Stromal cell of bone marrow (primary cell): ENCODE results near the gene RNLS.
A peak's percentile ranks its signal among the peaks of the same experiment; 100 is the strongest.
"Not testable (repeated sequence)": the region's sequence is repeated elsewhere in the genome, so short reads cannot be mapped to it uniquely, and the experiment has no call there.

ENCODE experiments used
- DNase-seq: peaks from one replicate; pipeline ENCODE4 v3.0.0-alpha.2; 2012; ENCODE audit warnings: low read depth

Gene RNLS

DNA sequence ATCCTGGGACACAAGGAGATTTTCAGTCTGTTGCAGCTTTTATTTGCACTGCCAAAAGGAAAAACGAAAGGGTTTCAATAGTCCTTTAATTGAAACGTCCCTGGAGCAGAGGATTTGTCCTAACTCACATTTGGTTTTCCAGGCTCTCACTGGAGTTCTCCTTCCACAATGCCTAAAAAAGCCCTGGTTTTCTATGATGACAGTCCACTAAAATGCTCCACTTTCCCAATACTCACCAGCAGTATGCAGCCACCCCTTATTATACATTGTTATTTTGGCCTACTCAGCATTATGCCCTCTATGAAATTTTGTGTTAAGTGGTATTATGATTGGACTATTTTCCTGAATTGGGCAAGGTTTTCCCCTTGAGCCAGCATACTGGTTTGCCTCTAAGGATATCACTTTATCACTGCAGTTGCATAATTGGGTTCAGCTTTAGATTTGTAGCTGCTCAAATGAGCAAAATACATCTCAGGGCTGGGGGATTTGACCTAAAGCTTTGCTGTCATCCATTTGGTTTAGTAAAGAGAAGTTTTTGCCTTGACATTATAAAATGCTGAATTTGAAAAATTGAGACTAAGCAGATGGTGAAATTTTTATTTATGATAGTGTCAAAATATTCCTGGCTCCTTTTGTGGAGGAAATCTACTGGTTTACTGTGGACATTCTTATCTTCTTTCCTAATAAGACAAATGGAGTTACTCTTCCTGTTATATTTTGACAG, 239.2 kb downstream of the RNLS start:
- peak; percentile 67 for DNase-seq

DNA sequence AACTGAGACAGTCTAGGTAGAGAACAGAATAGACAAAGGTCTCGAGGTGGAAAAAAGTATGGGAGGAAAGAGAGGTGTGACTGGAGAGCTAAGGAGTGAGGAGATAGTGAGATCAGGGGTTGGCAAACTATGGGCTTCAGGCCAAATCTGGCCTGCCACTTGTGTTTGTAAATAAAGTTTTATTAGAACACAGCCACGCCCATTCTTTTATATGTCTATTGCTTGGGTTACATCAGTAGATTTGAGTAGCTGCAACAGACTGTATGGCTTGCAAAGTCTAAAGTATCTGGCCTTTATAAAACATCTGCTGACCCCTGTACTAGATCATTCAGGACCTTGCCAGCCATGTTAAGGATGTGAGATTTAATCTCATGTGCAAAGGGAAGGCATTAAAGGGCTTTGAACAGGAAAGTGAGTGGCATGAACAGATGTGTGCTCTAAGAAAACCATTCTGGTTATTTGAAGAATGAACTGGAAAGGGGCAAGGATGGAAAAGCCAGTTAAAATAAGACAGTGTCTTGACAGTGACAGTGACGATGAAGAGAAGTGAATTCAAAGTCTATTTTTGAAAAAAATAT, 240.3 kb downstream of the RNLS start:
- no peak for DNase-seq

DNA sequence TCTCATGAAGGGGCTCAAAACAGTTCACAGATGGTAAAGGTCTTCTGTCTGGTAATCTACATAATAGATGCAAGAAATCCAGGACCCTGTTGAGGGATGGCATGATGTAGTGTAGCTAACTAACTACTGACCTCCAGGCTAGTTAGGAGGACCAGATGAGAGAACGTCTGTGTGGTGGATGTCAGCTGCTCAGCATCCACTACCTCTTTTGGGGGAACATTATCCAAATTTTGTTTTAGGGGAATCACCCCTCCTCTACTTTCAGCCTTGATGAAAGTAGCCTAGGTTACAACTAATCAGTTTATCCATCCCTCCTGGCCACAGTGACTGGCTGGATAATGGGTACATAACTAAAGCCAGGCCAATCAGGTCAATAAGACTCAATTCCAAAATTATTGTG, 246.0 kb downstream of the RNLS start:
- no peak for DNase-seq

DNA sequence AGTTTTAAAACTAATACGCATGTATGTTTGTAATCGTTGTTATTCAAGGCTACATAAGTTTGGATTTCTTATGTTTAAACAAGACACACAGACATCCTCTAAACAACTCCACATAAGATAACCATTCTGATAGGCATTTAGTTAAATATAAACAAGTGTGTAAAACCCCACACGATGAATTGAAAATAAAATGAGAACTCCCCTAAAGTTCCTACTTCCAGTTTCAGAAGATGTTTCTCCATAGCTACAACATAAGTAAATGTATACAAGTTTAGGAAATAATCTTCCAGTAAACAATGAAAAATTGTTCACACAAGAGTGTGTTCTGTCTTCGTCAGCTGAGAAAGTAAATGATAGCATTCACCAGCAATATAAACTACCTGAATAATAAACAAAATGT, 246.8 kb downstream of the RNLS start:
- DNase-seq, result no peak

DNA sequence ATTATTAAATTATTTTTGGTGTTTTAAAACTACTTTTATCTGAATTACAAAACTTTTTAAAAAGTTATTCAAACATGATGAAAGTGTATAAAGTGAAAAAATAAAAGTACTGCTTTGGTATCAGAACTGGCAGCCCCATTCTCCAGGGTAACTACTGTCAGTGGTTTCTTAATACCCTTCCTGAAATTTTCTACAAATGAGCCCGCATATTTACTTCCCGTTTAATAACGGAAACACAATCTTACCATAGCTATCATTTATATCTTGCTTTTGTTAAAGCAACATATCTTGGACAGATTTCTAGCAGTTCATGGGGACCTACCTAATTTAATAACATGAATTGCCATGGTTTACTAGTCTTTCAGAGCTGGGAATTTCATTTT, 249.9 kb downstream of the RNLS start:
- no peak for DNase-seq

DNA sequence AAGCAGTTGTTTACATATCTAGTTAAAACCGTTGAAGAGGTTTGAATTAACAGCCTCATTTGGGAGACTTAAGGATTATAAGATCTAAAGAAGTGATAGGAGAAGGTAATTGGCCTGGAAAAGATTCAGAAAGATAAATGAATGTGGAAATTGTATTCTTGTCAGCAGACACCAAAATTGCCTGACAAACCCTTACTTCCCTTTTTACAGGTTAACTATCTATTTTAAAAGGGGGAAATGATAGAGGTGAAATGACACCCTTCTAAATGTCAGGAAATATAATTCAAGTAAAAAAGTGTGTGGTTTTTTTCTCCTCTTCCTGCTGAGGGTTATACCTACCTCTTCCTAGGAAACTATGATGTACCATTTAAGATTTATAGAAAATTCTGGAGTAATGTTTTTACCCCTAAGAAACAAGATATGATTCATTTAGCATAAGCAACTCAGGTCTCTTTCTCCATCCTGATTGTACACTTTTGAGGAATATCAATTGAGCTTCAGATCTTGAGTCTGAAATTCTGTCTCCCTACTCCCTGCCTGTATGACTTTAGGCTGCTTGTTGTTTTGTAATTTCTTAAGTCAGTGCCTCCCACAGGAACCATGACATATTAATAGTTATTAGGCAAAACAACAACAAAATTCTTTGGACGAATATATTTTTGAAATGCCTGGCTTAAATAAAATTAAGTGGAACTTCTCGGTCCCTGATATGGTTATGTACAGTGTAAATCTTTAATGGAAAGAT, 250.4 kb downstream of the RNLS start:
- DNase-seq, result no peak

DNA sequence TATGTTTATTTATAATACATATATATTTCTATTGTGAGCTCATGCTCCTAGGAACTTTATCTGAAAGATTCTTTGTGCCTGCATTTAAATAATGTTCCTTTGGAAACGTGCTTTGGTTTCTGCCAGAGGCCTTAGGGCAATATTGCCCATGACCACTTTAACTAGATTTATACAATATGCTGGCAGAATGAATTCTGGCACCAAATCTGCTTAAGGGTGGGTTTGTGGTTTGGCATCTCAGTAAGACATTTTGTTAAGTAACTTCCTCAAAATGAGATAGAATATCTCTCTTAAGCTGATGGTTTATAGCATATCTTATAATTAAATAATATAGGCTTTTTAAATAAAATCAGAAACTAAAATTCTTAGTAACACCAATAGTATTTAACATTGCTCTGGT, 252.9 kb downstream of the RNLS start:
- no peak for DNase-seq

DNA sequence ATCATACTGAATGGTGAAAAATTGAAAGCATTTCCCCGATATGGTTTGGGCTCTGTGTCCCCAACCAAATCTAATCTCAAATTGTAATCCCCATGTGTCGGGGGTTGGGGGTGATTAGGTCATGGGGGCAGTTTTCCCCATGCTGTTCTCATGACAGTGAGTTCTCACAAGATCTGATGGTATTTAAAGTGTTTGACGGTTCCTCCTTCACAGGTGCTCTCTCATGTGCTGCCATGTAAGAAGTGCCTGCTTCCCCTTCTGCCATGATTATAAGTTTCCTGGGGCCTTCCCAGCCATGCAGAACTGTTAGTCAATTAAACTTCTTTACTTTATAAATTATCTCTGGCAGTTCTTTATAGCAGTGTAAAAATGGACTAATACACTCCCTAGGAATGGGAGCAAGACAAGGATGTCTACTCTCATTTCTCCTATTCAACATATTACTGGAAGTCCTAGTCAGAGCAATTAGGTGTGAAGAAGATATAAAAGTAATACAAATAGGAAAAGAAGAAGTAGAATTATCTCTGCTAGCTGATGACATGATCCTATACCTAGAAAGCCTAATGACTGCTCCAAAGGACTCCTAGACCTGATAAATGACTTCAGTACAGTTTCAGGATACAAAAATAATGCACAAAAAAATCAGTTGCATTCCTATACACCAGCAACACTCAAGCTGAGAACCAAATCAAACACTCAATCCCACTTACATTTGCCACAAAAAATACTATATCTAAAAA, 260.6 kb downstream of the RNLS start:
- no peak for DNase-seq

DNA sequence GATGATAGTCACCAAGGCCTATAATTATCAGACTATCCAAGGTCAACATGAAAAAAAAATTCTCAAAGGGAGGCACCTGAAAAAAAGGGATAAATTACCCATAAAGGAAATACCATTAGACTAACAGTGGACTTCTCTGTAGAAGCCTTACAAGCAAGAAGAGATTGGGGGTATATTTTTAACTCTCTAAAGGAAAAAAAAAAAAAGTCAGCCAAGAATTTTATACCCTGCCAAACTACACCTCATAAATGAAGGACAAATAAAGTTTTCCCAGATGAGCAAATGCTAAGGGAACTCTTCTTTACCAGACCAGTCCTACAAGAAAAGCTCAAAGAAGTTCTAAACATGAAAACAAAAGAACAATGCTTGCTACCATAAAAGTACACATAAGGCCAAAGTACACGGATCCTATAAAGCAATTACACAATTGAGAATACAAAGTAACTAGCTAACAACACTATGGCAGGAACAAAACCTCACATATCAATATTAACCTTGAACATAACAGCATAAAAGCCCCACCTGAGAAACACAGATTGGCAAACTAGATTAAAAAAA, 263.1 kb downstream of the RNLS start:
- DNase-seq, result no peak

DNA sequence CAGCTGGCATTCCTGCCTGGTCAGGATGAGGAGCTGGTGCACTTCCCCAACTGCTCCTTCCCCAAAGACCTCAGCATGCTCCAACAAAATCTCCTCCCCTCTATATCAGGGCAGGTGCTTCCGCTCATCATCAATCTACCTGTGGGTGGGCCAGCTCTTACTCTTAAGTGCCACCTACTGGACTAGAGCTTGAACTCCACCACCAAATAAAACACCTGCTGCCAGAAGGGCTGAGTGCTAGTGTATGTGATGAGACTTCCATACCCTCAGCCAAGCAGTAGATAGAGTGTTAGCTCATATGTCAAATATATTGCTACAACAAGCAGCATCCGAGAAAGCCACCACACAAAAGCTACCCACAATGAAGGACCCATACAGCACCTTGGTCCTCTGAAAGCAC, 264.3 kb downstream of the RNLS start:
- no peak for DNase-seq

DNA sequence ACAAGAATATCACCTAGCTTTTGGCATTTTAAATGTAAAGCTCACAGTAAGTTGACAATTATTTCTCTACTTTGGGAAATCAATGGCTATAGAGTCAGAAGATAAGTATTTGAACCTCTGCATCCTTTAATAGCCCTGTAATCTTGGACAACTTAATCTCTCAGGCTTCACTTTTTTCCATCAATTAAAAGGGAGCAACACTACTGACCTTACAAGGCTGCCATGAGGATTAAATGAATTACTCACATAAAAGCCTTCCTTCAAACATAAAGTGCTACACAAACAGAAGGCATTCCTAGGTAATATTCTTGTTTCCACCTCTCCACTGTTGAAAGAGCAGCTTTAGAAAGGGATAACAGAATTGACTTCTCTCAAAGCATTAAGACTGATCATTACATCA, 266.0 kb downstream of the RNLS start:
- DNase-seq, result no peak

DNA sequence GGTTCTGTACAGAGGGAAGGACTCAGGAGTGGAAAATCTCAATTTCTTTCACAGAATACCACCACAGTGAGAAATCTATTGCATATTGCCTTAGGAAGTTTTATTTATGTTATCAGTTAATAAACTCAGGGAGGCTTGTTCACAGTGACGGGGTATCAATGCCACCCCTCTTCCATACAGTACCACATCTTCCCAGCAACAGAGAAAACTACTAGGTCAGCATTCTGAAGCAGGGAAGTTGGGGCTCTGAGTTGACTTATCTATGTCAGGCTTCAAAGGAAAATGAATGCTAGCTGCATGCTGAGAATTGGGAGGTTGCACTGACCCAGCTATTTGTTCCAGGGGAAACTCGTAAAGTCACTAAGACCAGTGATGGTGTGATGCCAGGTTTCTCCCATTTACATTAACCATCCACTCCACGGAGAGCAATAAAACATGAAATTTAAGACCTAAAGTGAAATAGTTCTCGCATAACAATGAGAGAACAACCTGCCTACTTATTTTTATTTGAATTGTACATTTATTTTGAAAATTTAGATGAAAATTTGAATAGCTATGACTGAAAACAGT, 266.7 kb downstream of the RNLS start:
- DNase-seq, result no peak

DNA sequence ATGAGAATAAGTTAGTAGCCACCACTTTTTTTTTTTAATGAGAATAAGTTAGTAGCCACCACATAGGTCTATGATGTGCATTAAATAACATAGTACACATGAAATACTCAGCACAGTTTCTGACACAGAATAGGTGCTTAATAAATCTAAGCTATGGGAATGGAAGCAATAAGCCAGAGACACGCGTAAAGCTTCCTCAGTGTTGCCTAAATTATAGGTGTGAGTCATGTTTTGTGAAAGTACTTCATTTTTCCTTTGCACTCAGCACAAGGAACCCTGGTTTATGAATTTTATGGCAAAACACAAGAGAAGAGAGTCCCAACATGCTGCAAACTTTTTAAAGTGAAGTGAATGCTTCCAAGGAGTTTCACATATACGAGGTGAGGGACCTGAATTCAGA, 267.4 kb downstream of the RNLS start:
- DNase-seq, result no peak

DNA sequence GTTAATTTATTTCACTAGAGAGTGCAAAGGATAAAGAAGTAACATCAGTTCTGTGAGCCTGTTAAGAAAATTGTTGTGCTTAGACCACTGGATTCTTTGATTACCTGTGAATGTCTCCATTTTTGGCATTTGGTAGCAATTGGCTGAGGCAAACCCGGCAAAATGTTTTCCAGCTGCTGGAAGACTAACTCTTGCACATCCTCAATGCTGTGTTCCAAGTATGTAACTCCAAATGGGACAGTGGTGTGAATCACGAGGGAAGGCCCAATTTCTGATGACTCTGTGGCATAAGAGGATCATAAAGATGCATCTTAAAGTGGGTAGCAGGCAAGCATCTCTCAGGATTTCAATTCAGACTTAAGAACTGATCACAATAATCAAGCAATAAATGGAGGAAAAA, 268.8 kb downstream of the RNLS start:
- no peak for DNase-seq

DNA sequence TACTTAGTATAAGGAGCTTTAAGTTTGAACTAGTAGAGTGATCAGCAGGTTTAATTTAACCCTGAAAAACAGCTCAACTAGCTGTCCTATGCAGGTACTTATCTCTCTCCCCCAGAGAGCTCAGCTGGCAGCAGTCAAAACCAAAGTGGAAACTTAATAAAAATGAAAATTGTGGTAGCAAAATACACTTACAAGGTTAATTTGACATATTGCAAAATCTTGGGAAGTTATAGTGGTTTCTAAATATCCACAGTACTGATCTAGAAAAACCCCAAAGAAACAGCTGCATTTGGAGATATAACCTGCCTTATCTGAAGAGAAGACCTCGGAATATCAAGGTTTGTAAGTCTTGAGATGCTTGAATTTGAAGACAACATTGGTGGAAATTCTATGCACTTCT, 269.2 kb downstream of the RNLS start:
- DNase-seq, result no peak

DNA sequence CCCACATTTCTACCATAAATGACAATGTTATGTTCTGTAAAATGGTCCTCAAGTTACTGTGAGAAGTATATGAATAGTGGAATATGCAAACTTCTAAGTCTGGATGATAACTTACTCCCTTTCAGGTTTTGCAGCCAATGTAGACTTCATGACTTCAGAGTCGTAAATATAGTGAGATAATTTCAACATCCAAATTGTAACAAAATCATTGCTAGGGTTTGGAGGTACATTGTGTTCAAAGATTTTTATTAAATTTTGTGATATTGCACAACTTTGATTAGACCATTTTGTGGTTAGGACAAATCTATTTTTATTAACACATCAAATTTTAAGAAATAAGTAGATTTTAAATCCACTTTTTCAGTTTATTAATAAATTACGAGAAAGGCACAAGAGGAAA, 270.3 kb downstream of the RNLS start:
- no peak for DNase-seq

DNA sequence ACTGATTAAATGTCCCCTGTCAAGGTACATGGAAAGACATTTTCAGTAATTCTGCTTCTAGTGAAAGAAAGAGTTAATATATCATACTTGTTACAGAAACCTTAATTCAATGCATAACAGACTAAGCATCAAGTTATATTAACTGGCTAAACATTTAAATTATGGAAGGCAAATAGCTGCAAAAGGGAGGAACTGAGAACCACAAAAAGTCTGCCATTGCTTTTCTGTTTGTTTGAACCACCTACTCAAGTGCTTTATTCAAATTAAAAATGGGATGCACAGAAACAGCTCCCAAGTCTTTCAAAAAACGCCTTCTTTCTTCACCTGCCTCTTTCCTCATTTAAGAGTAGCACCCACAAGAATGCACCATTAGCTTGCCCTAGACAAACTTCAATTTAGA, 271.9 kb downstream of the RNLS start:
- no peak for DNase-seq

DNA sequence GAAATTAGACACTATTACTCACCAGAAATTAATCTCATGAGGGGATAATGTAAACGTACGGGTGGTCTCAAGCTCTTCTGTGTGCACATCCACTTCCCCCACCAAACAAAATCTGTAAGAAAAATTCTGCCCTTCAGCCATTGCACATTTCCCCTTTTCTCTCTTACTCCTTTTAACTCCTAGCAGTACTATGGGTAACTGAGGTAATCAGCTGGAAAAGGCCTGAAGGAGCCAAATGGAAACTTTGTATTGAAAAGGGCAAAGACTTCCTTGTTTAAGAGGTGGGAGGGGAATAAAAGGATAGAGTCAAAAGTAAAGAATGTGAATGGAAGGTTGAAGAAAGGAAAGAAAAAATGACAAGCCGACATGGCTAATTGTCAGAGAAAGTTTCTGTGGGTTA, 273.8 kb downstream of the RNLS start:
- DNase-seq, result no peak

DNA sequence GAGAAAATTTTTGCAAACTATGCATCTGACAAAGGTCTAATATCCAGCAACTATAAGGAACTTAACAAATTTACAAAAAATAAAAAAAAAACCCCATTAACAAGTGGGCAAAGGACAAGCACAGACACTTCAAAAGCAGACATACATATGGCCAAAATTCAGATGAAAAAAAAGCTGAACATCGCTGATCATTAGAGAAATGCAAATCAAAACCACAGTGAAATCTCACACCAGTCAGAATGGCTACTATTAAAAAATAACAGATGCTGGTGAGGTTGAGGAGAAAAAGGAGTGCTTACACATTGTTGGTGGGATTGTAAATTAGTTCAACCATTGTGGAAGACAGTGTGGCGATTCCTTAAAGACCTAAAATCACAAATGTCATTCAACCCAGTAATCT, 274.8 kb downstream of the RNLS start:
- DNase-seq, result not testable (repeated sequence)

DNA sequence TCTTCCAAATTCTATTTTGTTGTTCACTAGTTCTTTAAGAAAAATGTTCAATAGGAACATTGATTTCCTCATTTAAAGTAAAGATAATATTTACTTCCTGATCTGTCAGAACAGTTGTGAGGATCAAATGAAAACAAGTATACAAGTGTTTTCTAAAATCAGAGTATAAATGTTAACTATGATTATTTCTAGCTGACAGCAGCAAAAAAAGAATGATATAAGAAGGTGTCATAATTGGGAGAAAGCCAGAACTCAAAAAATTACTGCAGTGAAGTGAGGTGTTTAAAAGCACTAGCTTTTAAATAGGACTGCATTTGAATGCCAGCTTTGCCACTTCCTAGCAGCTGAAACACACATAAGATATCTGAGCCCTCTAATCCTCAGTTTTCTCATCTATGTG, 283.3 kb downstream of the RNLS start:
- DNase-seq, result no peak

DNA sequence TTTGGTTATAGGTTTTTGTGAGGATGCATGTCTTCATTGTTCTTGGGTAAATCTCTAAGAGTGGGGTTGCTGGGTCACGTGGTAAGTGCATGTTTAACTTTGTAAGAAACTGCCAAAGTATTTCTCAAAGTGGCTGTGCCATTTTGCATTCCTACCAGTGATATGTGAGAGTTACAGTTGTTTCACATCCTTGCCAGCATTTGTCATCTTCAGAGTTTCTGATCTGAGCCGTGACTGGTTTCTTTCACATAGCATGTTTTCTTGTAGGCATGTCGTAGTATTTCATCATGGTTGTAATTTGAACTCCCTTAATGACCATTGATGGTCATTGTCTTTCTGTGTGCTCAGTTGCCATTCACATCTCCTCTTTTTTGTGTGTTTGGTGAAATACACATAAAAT, 286.0 kb downstream of the RNLS start:
- no peak for DNase-seq

DNA sequence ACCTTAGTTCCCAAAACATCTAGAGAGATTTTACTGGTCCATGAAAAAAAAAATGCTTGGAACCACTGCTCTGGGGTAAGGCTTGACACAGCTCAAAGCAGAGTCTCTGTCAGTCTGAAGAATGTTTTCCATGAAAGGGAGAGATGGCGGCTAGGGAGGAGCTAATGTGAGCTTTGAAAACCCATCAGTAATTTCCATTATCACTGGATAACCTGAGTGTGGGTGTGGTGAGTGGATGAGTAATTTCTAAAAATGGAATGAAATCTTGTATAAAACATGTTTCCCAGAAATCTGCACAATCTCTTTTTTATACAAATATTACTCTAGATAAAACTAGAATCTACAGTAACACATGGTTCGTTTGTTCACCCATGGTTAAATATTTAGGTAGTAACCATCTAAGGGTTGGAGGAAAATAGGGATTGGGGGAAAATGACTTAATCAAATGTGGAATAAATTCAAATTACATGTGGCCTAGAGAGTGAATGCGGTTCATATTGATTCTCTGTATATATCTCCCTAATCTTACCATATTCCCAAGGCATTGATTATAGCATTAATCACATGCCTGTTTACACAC, 289.4 kb downstream of the RNLS start:
- no peak for DNase-seq
